Thymus (tissue), 11 donors: ENCODE results near the gene WFDC8. TPM values are rescaled to one million over a fixed set of nuclear protein-coding genes. Genes with fewer than 3 reads are reported as not detected.

Experiments
- DNase-seq, 9 donors: peaks; one replicate each; pipeline ENCODE4 v3.0.0-alpha.2; 2013; ENCODE audit warnings: low spot score in 9 of 9, low read depth in 6 of 9, missing footprints in 1 of 9
- H3K27ac ChIP-seq, 2 donors: one replicate each; pipeline ENCODE4 v1.5.1; 2013; ENCODE audit warnings: control low read depth in 1 of 2, low read depth in 1 of 2, low read length in 1 of 2, mild to moderate bottlenecking in 1 of 2, moderate library complexity in 1 of 2
- H3K27me3 ChIP-seq, 2 donors: one replicate each; pipeline ENCODE4 v1.5.1; 2013; ENCODE audit warnings: low read length in 1 of 2; ENCODE audit not compliant: control insufficient read depth in 2 of 2, insufficient read depth in 1 of 2
- H3K36me3 ChIP-seq, 2 donors: one replicate each; pipeline ENCODE4 v1.5.1; 2013; ENCODE audit warnings: low read length in 1 of 2, mild to moderate bottlenecking in 1 of 2, moderate library complexity in 1 of 2; ENCODE audit not compliant: control insufficient read depth in 2 of 2, insufficient read depth in 2 of 2
- H3K4me1 ChIP-seq, 2 donors: one replicate each; pipeline ENCODE4 v1.5.1; 2013; ENCODE audit warnings: low read length in 2 of 2; ENCODE audit not compliant: control insufficient read depth in 2 of 2, insufficient read depth in 2 of 2
- H3K4me3 ChIP-seq, 2 donors: one replicate each; pipeline ENCODE4 v1.5.1; 2013; ENCODE audit warnings: low read length in 2 of 2, control low read depth in 1 of 2, mild to moderate bottlenecking in 1 of 2
- H3K9me3 ChIP-seq, 2 donors: one replicate each; pipeline ENCODE4 v1.5.1; 2013; ENCODE audit warnings: low read length in 1 of 2, mild to moderate bottlenecking in 1 of 2; ENCODE audit not compliant: control insufficient read depth in 2 of 2, insufficient read depth in 1 of 2
- WGBS: extraction: QIAGEN DNeasy Blood & Tissue Kit; methylation state at CpG from one replicate; pipeline ENCODE4 v1.1.7; 2013; 5-methylcytosine and 5-hydroxymethylcytosine counted together
- polyA plus RNA-seq: library from polyadenylated mRNA; stranded (reverse); fragments of 200-250 nt; gene quantifications from one replicate; pipeline ENCODE4 v1.2.3, GENCODE V29; 2013
- total RNA-seq: library from RNA; stranded (reverse); fragments of 120-200 nt; gene quantifications from one replicate; pipeline ENCODE4 v1.2.4, GENCODE V29; 2013
- donor health status: healthy.

Gene WFDC8
- total and polyA plus RNA-seq, 2 donors = not detected

DNA sequence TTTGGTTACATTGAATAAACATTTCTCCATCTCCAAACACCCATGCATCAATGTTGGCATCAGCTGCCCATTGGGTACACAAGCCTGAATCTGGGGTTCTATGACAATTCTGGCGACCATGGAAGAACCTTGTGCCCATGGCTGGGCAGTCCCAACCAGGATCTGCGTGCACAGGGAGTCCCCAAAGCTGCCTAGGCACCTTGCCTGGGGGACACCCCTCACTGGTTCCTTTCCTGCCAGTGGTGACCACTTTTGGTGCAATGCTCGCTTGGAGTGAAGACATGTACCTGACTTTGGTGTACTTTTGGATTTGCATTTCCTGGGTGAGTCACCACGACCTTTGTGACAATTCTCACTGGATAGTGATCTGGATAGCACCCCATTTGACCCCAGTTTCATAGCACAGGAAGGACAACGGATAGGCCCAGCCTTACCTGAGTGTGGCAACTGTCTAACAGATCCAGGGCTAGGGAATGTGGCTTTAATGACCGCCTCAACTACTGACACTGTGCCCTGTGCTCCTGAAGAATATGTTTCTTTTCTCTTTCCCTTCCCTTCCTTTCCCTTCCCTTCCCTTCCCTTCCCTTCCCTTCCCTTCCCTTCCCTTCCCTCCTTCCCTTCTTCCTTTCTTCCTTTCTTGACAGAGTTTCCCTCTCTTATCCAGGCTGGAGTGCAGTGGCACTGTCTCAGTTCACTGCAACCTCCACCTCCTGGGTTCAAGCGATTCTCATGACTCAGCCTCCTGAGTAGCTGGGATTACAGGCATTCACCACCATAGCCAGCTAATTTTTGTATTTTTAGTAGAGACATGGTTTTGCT lies 70.8 kb downstream of the WFDC8 start:
- H3K27me3 ChIP-seq = no peaks in the 10 kb centered on the region

DNA sequence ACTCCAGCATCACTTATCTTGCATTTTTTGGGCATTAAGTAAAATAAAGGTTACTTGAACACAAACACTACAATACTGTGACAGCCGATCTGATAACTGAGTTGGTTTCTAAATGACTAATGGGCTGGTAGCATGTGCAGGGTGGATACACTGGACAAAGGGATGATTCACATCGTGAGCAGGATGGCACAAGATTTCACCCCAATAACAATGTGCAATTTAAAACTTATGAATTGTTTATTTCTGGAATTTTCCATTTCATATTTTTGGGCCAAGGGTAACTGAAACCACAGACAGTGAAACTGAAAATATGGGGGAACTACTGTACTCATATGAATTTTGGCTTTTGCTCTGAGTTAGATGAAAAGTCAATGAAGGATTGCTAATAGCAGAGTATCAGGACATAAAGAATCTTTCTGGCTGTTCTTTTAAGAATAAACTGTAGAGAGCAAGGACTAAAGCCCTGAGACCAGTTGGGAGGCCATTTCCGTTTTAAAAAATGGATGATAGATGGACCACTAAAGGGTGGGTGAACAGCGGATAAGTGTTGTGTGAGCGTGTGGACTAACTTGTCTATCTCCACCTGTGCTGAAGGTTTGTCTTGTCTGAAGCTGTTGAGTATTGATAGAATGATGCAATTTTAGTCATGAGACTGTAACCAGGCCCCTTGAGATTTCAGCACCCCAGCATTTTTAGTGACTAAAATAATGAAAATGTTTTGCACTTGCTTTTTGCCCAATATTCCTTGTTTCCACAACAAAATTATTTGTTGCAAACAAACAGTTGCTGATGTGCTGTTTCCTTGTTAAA lies 71.9 kb downstream of the WFDC8 start:
- WGBS = 93% methylated on average over 5 of the region's 5 CpGs
- Histone ChIP-seq H3K9me3 (peaks cover 0 to 1% of the 10 kb centered on the region in 2 donors), H3K4me1 (no peaks in the 10 kb centered on the region), H3K36me3 (no peaks in the 10 kb centered on the region), H3K27ac (no peak overlapping the region), H3K4me3 (no peak overlapping the region), H3K27me3 (no peaks in the 10 kb centered on the region)
- no peak for DNase-seq

More for the DNA sequence above, 70.8 kb downstream of the WFDC8 start:
- Histone ChIP-seq H3K4me3 (no peak overlapping the region), H3K27ac (no peak overlapping the region), H3K9me3 (peaks cover 0 to under 1% of the 10 kb centered on the region in 2 donors), H3K4me1 (no peaks in the 10 kb centered on the region), H3K36me3 (no peaks in the 10 kb centered on the region)
- no peak for DNase-seq
- 84% methylated on average over 7 of the region's 7 CpGs for WGBS

DNA sequence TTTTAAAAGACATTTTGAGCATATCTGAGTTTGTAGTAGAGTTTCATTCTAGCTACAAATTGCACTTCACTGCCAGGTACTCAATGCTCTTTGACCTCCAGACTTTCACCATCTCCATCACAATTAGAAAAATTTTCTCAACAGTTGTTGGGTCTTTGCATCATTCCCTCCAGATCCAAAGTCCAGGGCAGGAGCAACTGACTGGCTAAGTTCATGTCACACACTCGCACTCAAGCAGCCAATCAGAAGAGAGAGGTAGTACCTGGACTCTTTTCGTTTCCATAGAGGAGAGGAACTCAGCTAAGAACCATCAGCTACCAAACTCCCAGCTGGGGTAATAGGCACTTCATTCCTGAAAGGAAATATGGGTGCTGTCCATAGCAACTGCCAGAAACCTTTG lies 72.7 kb downstream of the WFDC8 start:
- H3K4me3 ChIP-seq = no peak overlapping the region
- H3K4me1 ChIP-seq = no peaks in the 10 kb centered on the region
- no peak for DNase-seq
- 87% methylated on average over 2 of the region's 2 CpGs for WGBS
- H3K27ac ChIP-seq = no peak overlapping the region
- H3K9me3 ChIP-seq = peaks cover 0 to 1% of the 10 kb centered on the region in 2 donors
- H3K27me3 ChIP-seq = no peaks in the 10 kb centered on the region
- no peaks in the 10 kb centered on the region for H3K36me3 ChIP-seq

DNA sequence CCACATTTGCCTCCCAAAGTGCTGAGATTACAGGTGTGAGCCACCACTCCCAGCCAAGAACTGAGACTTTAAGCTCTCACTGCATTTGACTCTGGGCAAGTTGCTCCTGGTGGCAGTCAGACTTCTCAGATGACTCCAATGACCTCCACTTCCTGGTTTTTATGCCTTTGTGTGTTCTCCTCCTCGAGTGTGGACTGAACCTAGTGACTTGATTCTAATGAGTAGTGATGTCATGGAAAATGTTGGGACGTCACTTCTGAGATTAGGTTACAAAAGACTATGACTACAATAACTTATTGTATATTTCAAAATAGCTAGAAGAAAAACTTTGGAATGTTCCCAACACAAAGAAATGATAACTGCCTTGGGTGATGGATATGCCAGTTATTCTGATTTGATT lies 75.7 kb downstream of the WFDC8 start:
- H3K9me3 ChIP-seq = peaks cover 0 to 1% of the 10 kb centered on the region in 2 donors
- no peaks in the 10 kb centered on the region for H3K4me1 ChIP-seq
- H3K27ac ChIP-seq = no peak overlapping the region
- no peak for DNase-seq
- no peaks in the 10 kb centered on the region for H3K36me3 ChIP-seq
- no peaks in the 10 kb centered on the region for H3K27me3 ChIP-seq
- H3K4me3 ChIP-seq = no peak overlapping the region
- WGBS = 59% methylated on average over 2 of the region's 2 CpGs

DNA sequence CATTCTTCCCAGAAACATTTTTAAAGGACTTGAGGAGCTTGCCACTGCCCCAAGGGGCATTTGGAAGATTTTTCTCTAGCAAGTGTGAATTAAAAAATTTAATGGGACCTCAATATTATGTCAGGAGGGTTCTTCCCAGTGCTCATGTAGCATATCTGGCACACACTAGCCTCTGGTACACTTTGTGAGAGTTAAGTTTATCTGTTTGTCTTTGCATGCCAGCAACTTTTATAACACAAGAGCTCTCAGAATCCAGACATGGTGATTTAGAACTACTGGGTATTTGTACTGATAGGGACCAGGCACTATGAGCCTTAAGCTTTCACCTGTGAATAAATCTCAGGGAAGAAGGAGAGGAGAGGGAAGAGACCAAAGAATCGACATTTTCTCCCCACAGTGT lies 76.5 kb downstream of the WFDC8 start:
- Histone ChIP-seq H3K27me3 (no peaks in the 10 kb centered on the region), H3K36me3 (no peaks in the 10 kb centered on the region), H3K27ac (no peak overlapping the region), H3K9me3 (peaks cover 0 to 1% of the 10 kb centered on the region in 2 donors), H3K4me1 (no peaks in the 10 kb centered on the region), H3K4me3 (no peak overlapping the region)
- WGBS = 88% methylated on average over 1 of the region's 1 CpG
- DNase-seq = no peak

Other genes with a start within 250 kb of the WFDC8 start
- gene SDC4, start 230.9 kb downstream of the WFDC8 start, total RNA-seq = 7.4 TPM
- 18.9 TPM for gene SDC4, start 230.9 kb downstream of the WFDC8 start, polyA plus RNA-seq
- 15.2 TPM for gene SYS1, start 216.1 kb downstream of the WFDC8 start, total RNA-seq
- gene SYS1, start 216.1 kb downstream of the WFDC8 start, polyA plus RNA-seq = 19.7 TPM
- 0.24 TPM for gene TP53TG5, start 201.0 kb downstream of the WFDC8 start, total RNA-seq
- 0.27 TPM for gene TP53TG5, start 201.0 kb downstream of the WFDC8 start, polyA plus RNA-seq
- 8.7 TPM for gene DBNDD2, start 171.0 kb downstream of the WFDC8 start, total RNA-seq
- 54.2 TPM for gene DBNDD2, start 171.0 kb downstream of the WFDC8 start, polyA plus RNA-seq
- 28.1 TPM for gene PIGT, start 163.1 kb downstream of the WFDC8 start, total RNA-seq
- gene PIGT, start 163.1 kb downstream of the WFDC8 start, polyA plus RNA-seq = 52.6 TPM
- 5.6 TPM for gene WFDC2, start 109.5 kb downstream of the WFDC8 start, total RNA-seq
- gene WFDC2, start 109.5 kb downstream of the WFDC8 start, polyA plus RNA-seq = 48.4 TPM
- not detected for gene SPINT3, start 63.7 kb downstream of the WFDC8 start, total RNA-seq
- gene SPINT3, start 63.7 kb downstream of the WFDC8 start, polyA plus RNA-seq = not detected
- not detected for gene WFDC6, start 39.8 kb downstream of the WFDC8 start, total RNA-seq
- gene WFDC6, start 39.8 kb downstream of the WFDC8 start, polyA plus RNA-seq = 0.27 TPM
- gene EPPIN, start 31.9 kb downstream of the WFDC8 start, total RNA-seq = not detected
- 0.21 TPM for gene EPPIN, start 31.9 kb downstream of the WFDC8 start, polyA plus RNA-seq
- not detected for gene WFDC10A, start 50.5 kb upstream of the WFDC8 start, total RNA-seq
- gene WFDC10A, start 50.5 kb upstream of the WFDC8 start, polyA plus RNA-seq = 0.09 TPM
- not detected for gene WFDC9, start 52.0 kb upstream of the WFDC8 start, total RNA-seq
- gene WFDC9, start 52.0 kb upstream of the WFDC8 start, polyA plus RNA-seq = not detected
- gene WFDC11, start 91.0 kb upstream of the WFDC8 start, total RNA-seq = not detected
- gene WFDC11, start 91.0 kb upstream of the WFDC8 start, polyA plus RNA-seq = 0.14 TPM
- gene WFDC13, start 122.8 kb upstream of the WFDC8 start, total RNA-seq = not detected
- gene WFDC13, start 122.8 kb upstream of the WFDC8 start, polyA plus RNA-seq = 0.07 TPM
- not detected for gene WFDC10B, start 125.7 kb upstream of the WFDC8 start, total RNA-seq
- gene WFDC10B, start 125.7 kb upstream of the WFDC8 start, polyA plus RNA-seq = 0.23 TPM
- not detected for gene SPINT4, start 143.1 kb upstream of the WFDC8 start, total RNA-seq
- not detected for gene SPINT4, start 143.1 kb upstream of the WFDC8 start, polyA plus RNA-seq
- 0.61 TPM for gene WFDC3, start 212.6 kb upstream of the WFDC8 start, total RNA-seq
- 2.1 TPM for gene WFDC3, start 212.6 kb upstream of the WFDC8 start, polyA plus RNA-seq
- 27.9 TPM for gene DNTTIP1, start 212.7 kb upstream of the WFDC8 start, total RNA-seq
- gene DNTTIP1, start 212.7 kb upstream of the WFDC8 start, polyA plus RNA-seq = 44.3 TPM
- gene UBE2C, start 233.4 kb upstream of the WFDC8 start, total RNA-seq = 112 TPM
- 25.1 TPM for gene UBE2C, start 233.4 kb upstream of the WFDC8 start, polyA plus RNA-seq
- gene TNNC2, start 248.0 kb upstream of the WFDC8 start, total RNA-seq = 2.4 TPM
- 12.6 TPM for gene TNNC2, start 248.0 kb upstream of the WFDC8 start, polyA plus RNA-seq